Neural cell (in vitro differentiated cells): ENCODE results near the gene PHF21A.

Experiments
- CTCF ChIP-seq: fragments of 450-650 bp; IDR thresholded peaks from 2 replicates; pipeline ENCODE4 v1.5.1; 2014; ENCODE audit warnings: antibody characterized with exemption, mild to moderate bottlenecking, moderate library complexity; ENCODE audit not compliant: poor library complexity, severe bottlenecking
- EP300 ChIP-seq: fragments of 450-650 bp; conservative IDR thresholded peaks from 2 replicates; pipeline ENCODE4 v1.6.1; 2014; ENCODE audit warnings: antibody characterized with exemption, mild to moderate bottlenecking, moderate library complexity; ENCODE audit not compliant: poor library complexity, severe bottlenecking
- EZH2 ChIP-seq: fragments of 200-600, 300-800 bp; shearing (Covaris generic), sonication (generic); IDR thresholded peaks from 2 replicates; pipeline ENCODE4 v1.6.1; 2014; ENCODE audit warnings: antibody characterized with exemption, low read length, borderline replicate concordance, mild to moderate bottlenecking; ENCODE audit not compliant: insufficient read depth, poor library complexity, severe bottlenecking
- POLR2AphosphoS5 ChIP-seq: IDR thresholded peaks from 2 replicates; pipeline ENCODE4 v1.6.1; 2012
- RAD21 ChIP-seq: fragments of 450-650 bp; conservative IDR thresholded peaks from 2 replicates; pipeline ENCODE4 v1.6.1; 2014; ENCODE audit warnings: antibody characterized with exemption, mild to moderate bottlenecking, moderate library complexity
- REST ChIP-seq: IDR thresholded peaks from 2 replicates; pipeline ENCODE4 v1.6.1; 2012; ENCODE audit warnings: borderline replicate concordance
- TAF1 ChIP-seq: IDR thresholded peaks from 2 replicates; pipeline ENCODE4 v1.6.1; 2012; ENCODE audit warnings: low read depth

GRCh38 chr11:45918962-45919675 lies 202.1 kb downstream of the PHF21A start:
- TF ChIP-seq CTCF (no peak), EZH2 (no peak), RAD21 (no peak), REST (no peak), EP300 (no peak), POLR2AphosphoS5 (no peak), TAF1 (no peak)
